ENCODE results near the gene CTDP1. TPM values are rescaled to one million over a fixed set of nuclear protein-coding genes. Genes with fewer than 3 reads are reported as not detected.
A peak's percentile ranks its signal among the peaks of the same experiment; 100 is the strongest.

CTDP1 gene
- total and polyA plus RNA-seq, 9 of the 15 experiments (the other 6 are each of a cell fraction or from before 2014, with no cell fraction given), result 0.07 to 19.2 (median 4.0) TPM

GRCh38 chr18:79678665-79679551, 695 bp upstream of the CTDP1 start (continued):
- TF ChIP-seq E2F6 (IDR thresholded peaks at IDR 0.05; ENCODE audit: borderline replicate concordance in 1 of 2, extremely low read depth in 1 of 2, insufficient read depth in 1 of 2, insufficient read length in 1 of 2, low read depth in 1 of 2, low read length in 1 of 2, poor library complexity in 1 of 2, severe bottlenecking in 1 of 2) (peak in 1 of 2 experiments; percentile 87), ZFP36 (IDR thresholded peaks at IDR 0.05; ENCODE audit: low read depth, low read length, partially characterized antibody) (peak; percentile 8), RB1 (IDR thresholded peaks at IDR 0.05; ENCODE audit: low read depth) (peak; percentile 57; the same call in 1 of the 2 replicates), ETS1 (conservative IDR thresholded peaks at IDR 0.05; ENCODE audit: control insufficient read depth, low read depth, low read length) (peak; percentile 98; the same call in 1 of the 2 replicates), ASH1L (IDR thresholded peaks at IDR 0.05; ENCODE audit: borderline replicate concordance, low read depth, partially characterized antibody) (no peak), USF1 (CRISPR knock-in tag; IDR thresholded peaks at IDR 0.05) (peak; percentile 84), GABPB2 (CRISPR knock-in tag; conservative IDR thresholded peaks at IDR 0.05) (no peak), GATA2 (CRISPR knock-in tag; IDR thresholded peaks at IDR 0.05) (no peak), CBX3 (IDR thresholded peaks at IDR 0.05; ENCODE audit: borderline replicate concordance in 1 of 2, low read length in 2 of 2) (no peak)
